ENCODE data around the gene FGF5.
"Not testable (repeated sequence)": the region's sequence is repeated elsewhere in the genome, so short reads cannot be mapped to it uniquely, and the experiment has no call there.

- TF ChIP-seq FOXK2 (IDR thresholded peaks at IDR 0.05); FOXM1 (IDR thresholded peaks at IDR 0.05; ENCODE audit: borderline replicate concordance); FOXA1 (IDR thresholded peaks at IDR 0.05); ZNF384 (IDR thresholded peaks at IDR 0.05): not testable (repeated sequence)
Measured at GRCh38 chr4:80290665-80291064, 24.2 kb downstream of the FGF5 start.
